Stimulated activated CD4-positive, alpha-beta T cell treated with anti-CD3 and anti-CD28 coated beads, Interleukin-12 subunit alpha, Interleukin-12 subunit beta, amount 100 ng/mL, for 24 hours (primary cell): Measurements from ENCODE around the gene SYT1.

Experiments
- DNase-seq, 2 experiments: peaks; one replicate each; pipeline ENCODE4 v3.0.0-alpha.2; 2020; ENCODE audit warnings: low read depth in 2 of 2

The SYT1 gene

GRCh38 chr12:79294590-79294989, 430.0 kb downstream of the SYT1 start:
- DNase-seq, result no peak

GRCh38 chr12:79295572-79295971, 431.0 kb downstream of the SYT1 start:
- no peak for DNase-seq

- no peak for DNase-seq
Observed at GRCh38 chr12:79296133-79296532, 431.6 kb downstream of the SYT1 start.

DNA sequence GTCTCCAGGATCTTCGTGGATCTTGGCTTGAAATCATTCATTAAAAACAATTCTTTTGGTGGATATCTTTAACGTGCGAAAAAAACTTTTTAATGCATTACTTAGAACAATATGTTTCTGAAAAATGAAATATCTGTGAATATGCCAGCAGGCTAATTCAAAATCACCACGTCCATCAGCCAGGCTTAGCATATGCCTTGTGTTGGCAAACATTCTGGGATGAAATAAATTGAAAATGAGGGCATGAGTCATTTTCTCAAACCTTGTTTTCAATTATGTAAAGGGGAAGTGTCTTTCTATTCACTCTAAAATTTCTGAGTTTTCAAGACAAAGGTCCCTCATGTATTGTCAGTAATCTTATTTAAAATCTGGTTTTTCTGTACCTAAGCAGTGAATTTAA, 432.3 kb downstream of the SYT1 start:
- no peak for DNase-seq

DNA sequence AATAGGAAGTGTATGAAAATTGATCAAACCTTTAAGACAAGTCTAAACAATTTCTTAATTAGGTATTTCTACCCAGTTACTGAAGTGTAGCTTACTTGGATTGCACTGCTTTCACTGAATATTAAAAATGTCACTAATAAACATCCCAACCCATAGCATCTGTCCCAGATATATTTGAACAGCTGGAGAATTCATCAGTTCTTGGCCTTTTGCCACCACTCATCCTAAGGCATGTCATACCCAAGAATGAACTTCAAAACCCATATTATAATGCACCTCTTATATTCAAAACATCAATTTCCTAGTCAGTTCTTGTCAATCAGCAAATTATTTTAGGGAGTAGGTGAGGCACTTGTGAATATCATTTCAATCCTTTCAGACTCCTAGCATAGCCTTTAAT, 433.9 kb downstream of the SYT1 start:
- DNase-seq, result no peak

- DNase-seq, result no peak
Observed at GRCh38 chr12:79299447-79300198, 435.0 kb downstream of the SYT1 start.

- DNase-seq, result no peak
Observed at GRCh38 chr12:79300199-79300568, 435.6 kb downstream of the SYT1 start.

DNA sequence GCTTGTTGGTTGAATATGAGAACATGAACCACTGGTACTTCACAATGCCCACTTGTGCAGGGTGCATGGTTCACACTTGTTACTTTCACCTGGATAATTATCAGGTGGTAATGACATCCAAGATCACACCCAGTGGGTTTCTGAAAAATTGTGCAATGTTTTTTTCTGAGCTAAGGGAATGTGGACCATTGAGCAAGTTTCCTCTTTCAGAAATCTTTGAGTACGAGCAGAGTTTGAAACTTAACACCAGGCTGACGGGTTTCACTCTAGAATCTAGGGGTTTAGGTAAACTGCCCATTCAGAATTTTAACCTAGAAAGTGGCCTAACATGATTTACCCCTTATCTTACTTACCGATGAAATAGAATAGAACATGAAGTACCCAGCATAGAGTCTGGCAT, 436.6 kb downstream of the SYT1 start:
- no peak for DNase-seq

DNA sequence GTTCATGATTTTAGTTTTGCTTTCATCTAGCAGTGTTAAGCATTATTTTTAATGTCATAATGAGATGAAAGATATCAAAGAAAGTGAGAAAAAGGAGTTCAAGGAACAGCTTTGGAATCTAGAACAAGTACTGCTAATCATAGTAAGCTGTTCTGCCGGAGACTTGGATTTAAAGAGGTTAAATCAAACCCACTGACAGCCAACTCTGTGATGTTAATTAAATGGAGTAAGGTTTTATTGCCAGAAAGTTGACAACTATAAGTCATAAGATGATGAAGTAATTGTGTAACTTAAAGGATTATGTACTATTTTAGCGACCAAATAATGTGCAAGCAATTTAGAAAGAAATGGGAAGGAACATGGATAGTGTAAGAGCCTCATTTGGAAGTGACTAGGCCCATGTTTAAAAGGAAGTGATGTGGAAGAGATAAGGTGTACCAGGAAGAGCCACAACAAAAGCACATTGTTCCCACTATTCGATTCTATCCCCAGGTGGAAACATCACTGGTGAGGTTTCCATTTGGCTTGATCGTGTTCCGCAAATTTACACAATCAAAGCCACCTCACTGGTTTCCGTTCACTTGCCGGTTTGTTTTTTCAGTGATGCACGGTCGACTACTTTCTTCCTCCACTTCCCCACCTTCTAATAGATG, 437.7 kb downstream of the SYT1 start:
- no peak for DNase-seq

DNA sequence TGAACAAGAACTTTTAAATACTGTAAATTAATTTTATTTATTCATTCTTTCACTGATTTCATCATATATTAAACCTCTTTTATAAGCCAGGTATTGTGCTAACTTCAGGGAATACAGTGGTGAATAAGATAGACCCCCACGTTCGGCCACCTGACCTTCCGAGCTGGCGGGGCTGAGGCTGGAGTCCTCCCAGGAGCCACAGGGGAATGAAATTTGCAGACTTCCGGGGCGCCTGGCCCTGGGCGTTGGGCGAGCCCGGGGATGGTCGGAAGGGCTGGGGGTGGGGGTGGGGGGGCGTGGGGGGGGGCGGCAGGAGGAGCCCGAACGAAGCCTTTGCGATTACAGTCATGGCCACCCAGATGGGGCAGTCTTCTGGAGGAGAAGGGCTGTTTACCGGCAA, 442.8 kb downstream of the SYT1 start:
- no peak for DNase-seq

- DNase-seq, result no peak
Observed at GRCh38 chr12:79309039-79309438, 444.5 kb downstream of the SYT1 start.

GRCh38 chr12:79317179-79317847, 452.7 kb downstream of the SYT1 start:
- no peak for DNase-seq

DNA sequence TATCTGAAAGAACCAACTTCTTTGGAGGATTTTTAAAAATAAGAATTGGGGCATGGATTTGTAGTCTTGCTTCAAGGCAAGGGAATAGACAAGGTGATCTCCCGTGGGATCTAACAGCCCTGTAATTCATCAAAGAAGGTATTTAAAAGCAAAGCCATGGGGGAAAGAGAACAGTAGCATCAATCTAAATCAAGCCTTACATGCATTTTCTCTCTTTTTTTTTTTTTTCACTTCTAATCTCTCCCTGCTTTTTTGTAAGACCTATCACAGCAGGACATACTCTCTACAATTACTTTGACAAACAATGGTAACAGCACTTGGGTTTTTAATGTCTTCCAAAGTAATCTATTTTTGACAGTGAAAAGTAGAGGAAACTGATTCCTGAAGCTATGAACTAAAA, 458.3 kb downstream of the SYT1 start:
- no peak for DNase-seq

DNA sequence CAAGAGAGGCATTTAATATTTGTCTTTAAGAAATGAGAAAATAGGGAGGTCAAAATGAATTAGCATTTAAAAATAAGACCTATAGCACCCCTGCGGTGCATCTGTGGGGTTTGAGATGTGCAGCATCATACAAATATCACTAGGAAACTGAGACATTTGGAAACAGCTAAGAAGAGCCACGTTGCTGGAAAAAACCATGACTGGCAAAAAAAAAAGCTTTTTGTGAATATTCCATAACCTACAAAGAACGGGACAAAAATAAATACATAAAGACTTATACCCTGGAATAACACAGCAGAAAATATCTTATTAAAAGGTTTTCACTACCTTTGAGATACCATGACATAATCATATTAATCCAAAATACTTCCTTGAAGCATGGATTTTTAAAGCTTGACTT, 460.0 kb downstream of the SYT1 start:
- no peak for DNase-seq

DNA sequence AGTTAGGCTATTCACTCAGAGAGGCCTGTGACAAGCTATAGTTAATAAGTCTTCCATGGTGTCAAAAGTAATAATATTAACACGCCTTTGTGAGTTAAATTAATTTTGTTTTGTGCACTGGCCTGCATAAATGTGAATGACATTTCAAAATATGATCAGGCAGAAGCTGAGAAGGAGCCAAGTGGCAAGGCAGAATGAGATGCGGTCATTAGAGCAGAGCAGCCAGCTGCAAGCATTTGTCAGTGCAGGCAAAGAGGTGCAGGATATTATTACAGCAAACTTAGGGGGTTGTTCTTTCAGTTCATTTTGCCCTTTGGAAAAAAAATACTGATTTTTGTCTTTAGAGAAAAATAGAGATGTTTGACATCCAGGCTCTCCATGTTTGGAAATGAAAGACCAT, 461.6 kb downstream of the SYT1 start:
- no peak for DNase-seq

- DNase-seq, result no peak
Observed at GRCh38 chr12:79326663-79327062, 462.1 kb downstream of the SYT1 start.

DNA sequence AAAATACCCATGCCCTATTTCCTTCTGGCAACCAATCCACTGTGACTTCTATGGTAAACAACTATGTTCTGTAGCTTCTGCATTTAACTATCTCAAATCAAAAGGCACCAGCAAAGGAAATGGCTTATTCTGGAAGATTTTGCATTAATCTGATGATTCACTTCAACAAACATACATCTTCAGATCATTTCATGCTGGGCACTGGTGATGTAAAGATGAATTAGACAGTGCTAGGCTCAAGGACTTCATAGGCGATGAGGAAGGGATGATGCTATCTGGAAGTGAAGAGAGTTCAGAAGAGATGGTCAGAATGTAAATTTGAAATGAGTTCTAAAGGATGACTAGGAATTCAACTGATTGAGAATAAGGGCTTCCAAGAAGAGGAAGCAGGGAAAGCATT, 462.9 kb downstream of the SYT1 start:
- no peak for DNase-seq

DNA sequence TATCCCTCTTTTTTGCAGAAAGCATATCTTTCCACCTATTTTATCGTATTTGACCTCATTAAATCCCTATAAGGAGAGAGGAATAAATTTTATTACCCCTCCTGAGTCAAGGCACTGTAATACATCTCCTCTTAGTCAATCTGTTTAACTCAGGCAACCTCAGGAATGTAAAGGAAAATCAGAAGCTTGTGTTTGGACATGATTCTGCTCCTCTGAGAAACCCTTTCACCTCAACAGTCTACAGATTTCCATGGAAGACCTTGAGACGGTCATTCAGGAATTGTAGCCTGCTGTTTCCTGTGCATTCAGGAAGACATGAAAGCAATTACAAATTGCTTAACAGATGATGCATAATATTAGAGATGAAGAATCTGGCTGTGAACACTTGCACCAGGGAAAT, 465.4 kb downstream of the SYT1 start:
- DNase-seq, result no peak

DNA sequence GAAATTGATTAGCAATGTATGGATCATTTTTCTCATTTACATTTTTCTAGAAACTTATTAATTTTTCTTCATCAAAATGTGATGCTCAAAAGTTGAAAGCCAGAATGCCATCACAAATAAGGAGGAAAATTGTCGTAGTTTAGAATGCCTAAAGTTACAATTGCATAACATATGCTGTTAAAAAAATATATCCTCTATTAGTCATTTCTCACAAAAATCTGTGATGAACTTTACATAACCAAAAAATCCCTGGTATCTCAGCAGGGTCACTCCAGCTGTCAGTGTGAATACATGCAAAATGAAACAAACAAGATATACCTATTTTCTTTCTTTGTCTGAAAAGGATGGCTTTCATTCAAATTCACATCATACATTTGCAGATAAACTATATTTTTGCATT, 467.3 kb downstream of the SYT1 start:
- DNase-seq, result no peak

- no peak for DNase-seq
Observed at GRCh38 chr12:79333144-79333543, 468.6 kb downstream of the SYT1 start.

- no peak for DNase-seq
Observed at GRCh38 chr12:79337662-79338290, 473.2 kb downstream of the SYT1 start.
